ENCODE results near the gene BIN1. TPM values are rescaled to one million over a fixed set of nuclear protein-coding genes. Genes with fewer than 3 reads are reported as not detected.

Gene BIN1
- total RNA-seq, 1 donor from 2014 or later = 26.9 TPM

- H2AFZ ChIP-seq (replicated peaks) = no peak overlapping the region
- Mint-ChIP-seq H3K36me3 (no peaks in the 10 kb centered on the region), H3K9me3 (peaks cover 9% of the 10 kb centered on the region), H3K27me3 (ENCODE audit: insufficient read depth, low read depth) (peaks cover 3% of the 10 kb centered on the region), H3K4me1 (peaks cover 13% of the 10 kb centered on the region), H3K27ac (no peak overlapping the region), H3K4me3 (no peak overlapping the region)
- no peaks in the 10 kb centered on the region for H3K9me3 ChIP-seq (ENCODE audit: low read depth)
- peaks cover 9% of the 10 kb centered on the region for H3K4me1 ChIP-seq
- no peak for DNase-seq (ENCODE audit: low spot score)
- H3K27me3 ChIP-seq = no peaks in the 10 kb centered on the region
- H3K79me2 ChIP-seq (ENCODE audit: low read depth) = no peaks in the 10 kb centered on the region
- H3K27ac ChIP-seq = no peak overlapping the region
- no peak overlapping the region for H3K9ac ChIP-seq
- no peak overlapping the region for H3K4me3 ChIP-seq
- no peaks in the 10 kb centered on the region for H3K36me3 ChIP-seq
- H3K4me2 ChIP-seq = no peak overlapping the region
- no peak for TF ChIP-seq EZH2phosphoT487 (IDR thresholded peaks at IDR 0.05)
- TF ChIP-seq EZH2 (IDR thresholded peaks at IDR 0.05) = no peak
- no peak for TF ChIP-seq CTCF (IDR thresholded peaks at IDR 0.05)
- H4K20me1 ChIP-seq (ENCODE audit: low read depth) = no peaks in the 10 kb centered on the region
- peaks cover 17% of the 10 kb centered on the region for H3F3A ChIP-seq (ENCODE audit: low read depth)
These were observed 36.0 kb upstream of the BIN1 start for GRCh38 chr2:127142663-127143630.

- Histone ChIP-seq H3K4me2 (no peak overlapping the region), H3K27me3 (no peaks in the 10 kb centered on the region), H3K4me1 (no peaks in the 10 kb centered on the region), H3K9me3 (ENCODE audit: low read depth) (no peaks in the 10 kb centered on the region), H3K79me2 (ENCODE audit: low read depth) (no peaks in the 10 kb centered on the region), H4K20me1 (ENCODE audit: low read depth) (no peaks in the 10 kb centered on the region), H3K4me3 (no peak overlapping the region), H3K9ac (no peak overlapping the region), H3F3A (ENCODE audit: low read depth) (peaks cover 7% of the 10 kb centered on the region), H3K27ac (no peak overlapping the region), H2AFZ (replicated peaks) (no peak overlapping the region), H3K36me3 (no peaks in the 10 kb centered on the region)
- no peak overlapping the region for H3K27ac Mint-ChIP-seq
- TF ChIP-seq CTCF (IDR thresholded peaks at IDR 0.05) (no peak), EZH2phosphoT487 (IDR thresholded peaks at IDR 0.05) (no peak), EZH2 (IDR thresholded peaks at IDR 0.05) (no peak)
- no peak for DNase-seq (ENCODE audit: low spot score)
- peaks cover 8% of the 10 kb centered on the region for H3K27me3 Mint-ChIP-seq (ENCODE audit: insufficient read depth, low read depth)
- no peaks in the 10 kb centered on the region for H3K36me3 Mint-ChIP-seq
- no peak overlapping the region for H3K4me3 Mint-ChIP-seq
- H3K9me3 Mint-ChIP-seq = peaks cover 9% of the 10 kb centered on the region
- peaks cover 3% of the 10 kb centered on the region for H3K4me1 Mint-ChIP-seq
These were observed 33.6 kb upstream of the BIN1 start for GRCh38 chr2:127140538-127140937.

GRCh38 chr2:127139766-127140165 is 32.8 kb upstream of the BIN1 start:
- no peaks in the 10 kb centered on the region for H3K4me1 Mint-ChIP-seq
- Histone ChIP-seq H3K79me2 (ENCODE audit: low read depth) (no peaks in the 10 kb centered on the region), H3K4me3 (no peak overlapping the region), H3K27me3 (no peaks in the 10 kb centered on the region), H3K36me3 (no peaks in the 10 kb centered on the region), H3K4me1 (no peaks in the 10 kb centered on the region), H3K9me3 (ENCODE audit: low read depth) (no peaks in the 10 kb centered on the region), H4K20me1 (ENCODE audit: low read depth) (no peaks in the 10 kb centered on the region), H3F3A (ENCODE audit: low read depth) (peaks cover 6% of the 10 kb centered on the region), H3K27ac (no peak overlapping the region), H3K4me2 (no peak overlapping the region), H2AFZ (replicated peaks) (no peak overlapping the region), H3K9ac (no peak overlapping the region)
- H3K9me3 Mint-ChIP-seq = peaks cover 9% of the 10 kb centered on the region
- no peaks in the 10 kb centered on the region for H3K36me3 Mint-ChIP-seq
- no peak for DNase-seq (ENCODE audit: low spot score)
- no peak overlapping the region for H3K4me3 Mint-ChIP-seq
- no peak for TF ChIP-seq CTCF (IDR thresholded peaks at IDR 0.05)
- no peak for TF ChIP-seq EZH2phosphoT487 (IDR thresholded peaks at IDR 0.05)
- TF ChIP-seq EZH2 (IDR thresholded peaks at IDR 0.05) = no peak
- no peak overlapping the region for H3K27ac Mint-ChIP-seq
- peaks cover 8% of the 10 kb centered on the region for H3K27me3 Mint-ChIP-seq (ENCODE audit: insufficient read depth, low read depth)

All from neural progenitor cell (in vitro differentiated cells).